Testis (tissue), 3 donors: ENCODE measurements around the gene NECAB2. TPM values are rescaled to one million over a fixed set of nuclear protein-coding genes. Genes with fewer than 3 reads are reported as not detected.

Experiments used
- DNase-seq: peaks from one replicate; pipeline ENCODE4 v3.0.0-alpha.2; 2019
- H3K27ac ChIP-seq, 2 donors: fragments of 200-600 bp; sonication (generic); one replicate each; pipeline ENCODE4 v1.5.1; 2019
- H3K27me3 ChIP-seq: fragments of 200-600 bp; sonication (generic); one replicate; pipeline ENCODE4 v1.5.1; 2019
- H3K36me3 ChIP-seq: fragments of 200-600 bp; sonication (generic); one replicate; pipeline ENCODE4 v1.5.1; 2017; ENCODE audit warnings: low read depth; ENCODE audit errors: missing control alignments
- H3K4me1 ChIP-seq: fragments of 200-600 bp; sonication (generic); one replicate; pipeline ENCODE4 v1.5.1; 2019
- H3K4me3 ChIP-seq, 2 donors: fragments of 200-600 bp; sonication (generic); one replicate each; pipeline ENCODE4 v1.5.1; 2017 to 2019
- H3K9me3 ChIP-seq: fragments of 200-600 bp; sonication (generic); one replicate; pipeline ENCODE4 v1.5.1; 2017
- POLR2A ChIP-seq: fragments of 450-650 bp; IDR thresholded peaks from one replicate; pipeline ENCODE4 v1.6.1; 2017; ENCODE audit warnings: antibody characterized with exemption, mild to moderate bottlenecking, moderate library complexity
- WGBS, 2 donors: methylation state at CpG; one replicate each; pipeline ENCODE4 v1.1.5; 2018; 5-methylcytosine and 5-hydroxymethylcytosine counted together
- intact Hi-C: fragments of 100-400 bp; cut with DNase I; formaldehyde crosslinking; loops from one replicate; pipeline ENCODE4 v1.15.1; 2023; ENCODE audit warnings: low total_unique reads
- polyA plus RNA-seq: library from polyadenylated mRNA; stranded (reverse); fragments of 350-450 nt; fragmentation: Illumina TruSeq; extraction: RNeasy Lipid Tissue Mini Kit (QIAGEN cat#74804); gene quantifications from one replicate; pipeline ENCODE4 v1.2.3, GENCODE V29; 2014; ENCODE audit warnings: low read depth, low replicate concordance; ENCODE audit not compliant: insufficient read depth
- total RNA-seq, 2 donors: library from RNA; depleted of rRNA; stranded (reverse); fragments of >200 nt; gene quantifications; one replicate each; pipeline ENCODE4 v1.2.3, GENCODE V29; 2016
- TF ChIP-seq, protein P1 (sequence below), 3 experiments: fragments of 450-650 bp in 2 of 3; fragments of 200-600 bp in 1 of 3; sonication (generic) in 1 of 3; IDR thresholded peaks; one replicate each; pipeline ENCODE4 v1.5.1; 2016 to 2019; ENCODE audit warnings: antibody characterized with exemption in 3 of 3, mild to moderate bottlenecking in 2 of 3, moderate library complexity in 1 of 3

The NECAB2 gene
- total and polyA plus RNA-seq, 3 donors from 2014 or later = 9.5 to 13.9 (median 12.9) TPM

DNA sequence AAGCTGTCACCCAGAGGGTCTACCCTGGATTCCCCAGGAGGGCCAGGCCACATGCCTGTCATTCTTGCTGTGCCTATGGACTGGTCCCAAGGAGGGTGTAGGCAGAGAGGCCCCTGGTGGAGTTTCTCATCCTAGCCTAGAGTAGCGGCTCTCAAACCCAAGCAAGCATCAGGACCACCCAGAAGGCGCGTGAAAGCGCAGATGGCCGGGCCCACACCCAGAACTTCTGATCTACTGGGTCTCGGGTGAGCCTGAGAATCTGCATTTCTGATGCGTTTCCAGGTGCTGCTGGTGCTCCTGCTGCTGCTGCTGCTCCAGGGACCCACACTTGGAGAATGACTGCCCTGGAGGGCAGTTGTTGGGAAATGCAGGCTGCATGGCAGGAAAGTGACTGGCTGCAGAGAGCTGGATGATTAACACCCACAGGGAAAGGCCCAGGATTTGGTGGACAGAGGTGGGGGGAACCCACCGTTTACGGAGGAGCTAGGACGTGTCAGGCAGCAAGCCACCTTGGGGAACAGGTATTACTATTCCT lies 24.5 kb upstream of the NECAB2 start:
- intact Hi-C loops = no loop called here
- no peak for DNase-seq
- no peaks in the 10 kb centered on the region for H3K9me3 ChIP-seq
- H3K27ac ChIP-seq = no peak overlapping the region
- H3K27me3 ChIP-seq = no peaks in the 10 kb centered on the region
- H3K4me1 ChIP-seq = peaks cover 2% of the 10 kb centered on the region
- 60 to 88% methylated on average over 9 to 10 of the region's 10 CpGs for WGBS, 2 donors
- no peak overlapping the region for H3K4me3 ChIP-seq
- no peaks in the 10 kb centered on the region for H3K36me3 ChIP-seq
- TF ChIP-seq POLR2A = no peak

DNA sequence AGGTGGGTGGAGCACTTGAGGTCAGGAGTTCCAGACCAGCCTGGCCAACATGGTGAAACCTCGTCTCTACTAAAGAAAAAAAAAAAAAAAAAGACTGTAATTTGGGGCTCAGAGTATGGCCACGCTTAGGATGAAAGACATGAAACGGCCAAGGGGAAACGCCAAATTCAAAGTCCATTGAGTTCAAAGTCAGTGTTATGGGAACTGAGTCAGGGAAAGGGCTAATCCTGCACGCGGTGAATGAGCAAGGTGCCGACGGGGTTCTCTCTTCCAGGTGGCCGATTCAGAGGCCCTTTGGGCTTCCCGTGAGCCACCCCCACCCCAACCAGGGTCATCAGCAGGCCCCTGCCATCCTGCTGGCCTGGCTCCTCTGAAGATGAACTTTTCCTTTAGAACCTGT lies 22.5 kb upstream of the NECAB2 start:
- WGBS, 2 donors = 84 to 93% methylated on average over 9 to 10 of the region's 10 CpGs
- H3K27me3 ChIP-seq = no peaks in the 10 kb centered on the region
- intact Hi-C loops = no loop called here
- peaks cover 2% of the 10 kb centered on the region for H3K4me1 ChIP-seq
- H3K36me3 ChIP-seq = no peaks in the 10 kb centered on the region
- H3K4me3 ChIP-seq = no peak overlapping the region
- H3K9me3 ChIP-seq = no peaks in the 10 kb centered on the region
- H3K27ac ChIP-seq = no peak overlapping the region
- DNase-seq = no peak
- TF ChIP-seq, protein P1, sequence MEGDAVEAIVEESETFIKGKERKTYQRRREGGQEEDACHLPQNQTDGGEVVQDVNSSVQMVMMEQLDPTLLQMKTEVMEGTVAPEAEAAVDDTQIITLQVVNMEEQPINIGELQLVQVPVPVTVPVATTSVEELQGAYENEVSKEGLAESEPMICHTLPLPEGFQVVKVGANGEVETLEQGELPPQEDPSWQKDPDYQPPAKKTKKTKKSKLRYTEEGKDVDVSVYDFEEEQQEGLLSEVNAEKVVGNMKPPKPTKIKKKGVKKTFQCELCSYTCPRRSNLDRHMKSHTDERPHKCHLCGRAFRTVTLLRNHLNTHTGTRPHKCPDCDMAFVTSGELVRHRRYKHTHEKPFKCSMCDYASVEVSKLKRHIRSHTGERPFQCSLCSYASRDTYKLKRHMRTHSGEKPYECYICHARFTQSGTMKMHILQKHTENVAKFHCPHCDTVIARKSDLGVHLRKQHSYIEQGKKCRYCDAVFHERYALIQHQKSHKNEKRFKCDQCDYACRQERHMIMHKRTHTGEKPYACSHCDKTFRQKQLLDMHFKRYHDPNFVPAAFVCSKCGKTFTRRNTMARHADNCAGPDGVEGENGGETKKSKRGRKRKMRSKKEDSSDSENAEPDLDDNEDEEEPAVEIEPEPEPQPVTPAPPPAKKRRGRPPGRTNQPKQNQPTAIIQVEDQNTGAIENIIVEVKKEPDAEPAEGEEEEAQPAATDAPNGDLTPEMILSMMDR (IDR thresholded peaks at IDR 0.05) = no peak
- TF ChIP-seq POLR2A = no peak

DNA sequence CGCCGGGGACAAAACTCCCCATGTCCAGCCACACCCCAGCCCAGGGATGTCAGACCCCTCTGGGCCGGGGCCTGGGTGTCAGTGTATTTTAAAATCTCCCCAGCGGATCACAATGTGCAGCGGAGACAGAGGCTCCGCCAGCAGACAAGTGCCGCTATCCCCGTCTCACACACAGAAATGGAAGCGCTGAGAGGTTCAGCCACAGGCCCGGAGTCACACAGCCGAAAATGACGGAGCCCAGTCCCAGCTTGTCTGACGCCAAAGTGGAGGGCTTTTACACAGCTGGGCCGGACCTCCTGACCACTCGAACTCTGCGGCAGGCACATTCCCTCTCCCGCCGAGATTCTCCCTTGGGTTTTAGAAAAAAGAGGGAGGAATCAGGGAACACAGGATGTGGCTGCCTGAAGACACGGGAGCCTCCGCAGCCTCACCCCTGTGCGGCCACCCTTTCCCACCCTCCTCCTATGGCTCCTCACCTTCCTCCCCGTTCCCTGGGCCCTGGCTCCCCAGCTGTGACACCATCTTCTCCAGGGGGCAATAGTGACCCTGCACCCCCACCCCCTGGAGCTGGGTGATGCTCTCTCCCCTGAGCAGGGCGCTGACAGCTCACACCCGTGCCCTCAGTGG lies 21.8 kb upstream of the NECAB2 start:
- Histone ChIP-seq H3K27ac (no peak overlapping the region), H3K9me3 (no peaks in the 10 kb centered on the region), H3K4me1 (peaks cover 2% of the 10 kb centered on the region), H3K4me3 (no peak overlapping the region), H3K27me3 (no peaks in the 10 kb centered on the region), H3K36me3 (no peaks in the 10 kb centered on the region)
- no peak for DNase-seq
- WGBS, 2 donors = 72 to 82% methylated on average over 13 to 24 of the region's 24 CpGs
- no peak for TF ChIP-seq POLR2A
- TF ChIP-seq, protein P1 (IDR thresholded peaks at IDR 0.05) = no peak
- intact Hi-C loops = no loop called here

DNA sequence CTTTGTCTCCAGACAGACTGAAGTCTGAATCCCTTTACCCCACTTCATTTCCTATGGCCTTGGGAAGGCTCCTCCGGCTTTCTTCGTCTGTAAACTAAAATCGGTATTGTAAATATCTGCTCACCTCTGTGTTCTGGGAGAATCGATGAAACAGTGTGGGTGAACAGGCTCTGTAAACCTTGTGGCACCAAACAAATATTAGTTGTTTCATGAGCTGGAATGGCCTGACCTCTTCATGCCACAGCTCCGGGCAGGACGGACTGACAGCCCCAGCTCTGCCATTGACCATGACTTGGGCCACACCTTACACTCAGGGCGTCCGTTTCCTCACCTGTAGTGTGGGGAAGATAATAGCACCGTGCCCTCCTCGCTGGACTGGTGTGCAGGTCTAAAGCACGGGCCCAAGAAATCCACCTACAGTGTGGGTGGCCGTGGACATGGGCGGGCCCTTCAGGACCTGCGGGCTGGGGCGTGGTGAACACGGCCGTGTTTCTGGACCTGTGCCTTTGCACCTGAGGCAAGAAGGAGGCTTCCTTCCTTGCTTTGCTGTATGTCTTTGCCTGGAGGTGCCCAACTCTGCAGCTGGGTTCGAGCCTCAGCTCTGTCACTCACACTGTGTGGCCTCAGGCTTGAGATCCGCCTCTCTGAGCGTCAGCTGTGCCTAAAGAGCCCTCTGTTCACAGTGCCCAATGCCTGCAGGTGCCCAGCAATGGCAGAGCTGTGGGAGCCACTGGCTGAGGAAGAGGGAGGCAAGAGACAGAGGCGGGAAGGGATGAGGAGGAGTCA lies 21.1 kb upstream of the NECAB2 start:
- 69 to 92% methylated on average over 10 to 21 of the region's 21 CpGs for WGBS, 2 donors
- no peak for TF ChIP-seq POLR2A
- TF ChIP-seq, protein P1 (IDR thresholded peaks at IDR 0.05) = no peak
- H3K9me3 ChIP-seq = no peaks in the 10 kb centered on the region
- intact Hi-C loops = no loop called here
- no peak for DNase-seq
- H3K27ac ChIP-seq = no peak overlapping the region
- no peak overlapping the region for H3K4me3 ChIP-seq
- H3K27me3 ChIP-seq = no peaks in the 10 kb centered on the region
- peaks cover 2% of the 10 kb centered on the region for H3K4me1 ChIP-seq
- H3K36me3 ChIP-seq = no peaks in the 10 kb centered on the region

DNA sequence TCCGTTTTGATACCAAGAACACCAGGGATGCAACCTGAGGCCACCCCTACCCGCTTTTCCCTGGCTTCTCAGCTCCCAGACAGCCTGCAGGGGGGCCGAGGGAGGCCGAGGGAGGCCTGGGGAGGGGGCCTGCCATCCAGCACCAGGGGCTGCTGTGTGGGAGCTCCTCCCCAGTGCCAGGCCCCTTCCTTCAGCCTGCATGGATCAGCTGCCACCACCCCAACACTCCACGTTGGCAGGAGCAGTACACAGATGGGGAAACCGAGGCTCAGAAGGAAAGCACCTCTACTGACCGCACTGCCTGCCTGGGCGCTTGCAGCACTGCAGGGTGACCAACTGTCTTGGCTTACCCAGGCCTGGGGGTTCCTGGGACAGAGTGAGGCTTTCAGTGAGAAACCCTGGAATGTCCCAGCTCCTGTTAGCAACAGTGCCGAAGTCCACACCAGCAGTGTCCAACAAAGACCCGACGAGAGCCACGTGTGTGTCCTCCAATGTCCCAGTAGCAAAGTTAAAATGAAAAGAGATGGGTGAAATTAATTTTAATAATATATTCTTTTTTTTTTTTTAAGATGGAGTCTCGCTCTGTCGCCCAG lies 20.3 kb upstream of the NECAB2 start:
- peaks cover 8% of the 10 kb centered on the region for H3K4me1 ChIP-seq
- no peaks in the 10 kb centered on the region for H3K9me3 ChIP-seq
- no peak overlapping the region for H3K27ac ChIP-seq
- H3K36me3 ChIP-seq = no peaks in the 10 kb centered on the region
- H3K4me3 ChIP-seq = no peak overlapping the region
- intact Hi-C loops = no loop called here
- TF ChIP-seq, protein P1 (IDR thresholded peaks at IDR 0.05) = no peak
- no peak for TF ChIP-seq POLR2A
- no peaks in the 10 kb centered on the region for H3K27me3 ChIP-seq
- WGBS, 2 donors = 88 to 90% methylated on average over 9 to 14 of the region's 14 CpGs
- DNase-seq = no peak
